GM23338 (cell line): ENCODE measurements around the gene SLN. TPM values are rescaled to one million over a fixed set of nuclear protein-coding genes. Genes with fewer than 3 reads are reported as not detected.

Experiments used
- ATAC-seq: fragments of 200-7000 bp; cut with Tn5 transposase; 3 replicates; pipeline ENCODE4 v1.9.1; 2020
- DNase-seq: peaks from one replicate; pipeline ENCODE4 v3.0.0-alpha.2; 2015; ENCODE audit warnings: low spot score
- H2AFZ ChIP-seq: fragments of 200-600 bp; sonication (generic); 2 replicates; pipeline ENCODE4 v1.8.0; 2016; ENCODE audit warnings: antibody characterized with exemption, mild to moderate bottlenecking, moderate library complexity
- H3F3A ChIP-seq: fragments of 200-600 bp; sonication (generic); replicated peaks from 2 replicates; pipeline ENCODE4 v1.8.0; 2017; ENCODE audit warnings: antibody characterized with exemption, mixed run types, low read depth
- H3K27ac ChIP-seq: fragments of 200-600 bp; sonication (generic); 2 replicates; pipeline ENCODE4 v1.6.1; 2016; ENCODE audit warnings: low read depth
- H3K27me3 ChIP-seq: fragments of 200-600 bp; sonication (generic); 2 replicates; pipeline ENCODE4 v1.8.0; 2016; ENCODE audit warnings: mild to moderate bottlenecking, mixed run types, moderate library complexity; ENCODE audit not compliant: insufficient read depth
- H3K36me3 ChIP-seq: fragments of 200-600 bp; sonication (generic); 2 replicates; pipeline ENCODE4 v1.8.0; 2016; ENCODE audit warnings: mild to moderate bottlenecking; ENCODE audit not compliant: insufficient read depth
- H3K4me1 ChIP-seq: fragments of 200-600 bp; sonication (generic); 2 replicates; pipeline ENCODE4 v1.8.0; 2016; ENCODE audit warnings: mild to moderate bottlenecking, moderate library complexity; ENCODE audit not compliant: insufficient read depth
- H3K4me2 ChIP-seq: fragments of 200-600 bp; sonication (generic); 2 replicates; pipeline ENCODE4 v1.7.1; 2017; ENCODE audit warnings: mixed run types
- H3K4me3 ChIP-seq: fragments of 200-600 bp; sonication (generic); 2 replicates; pipeline ENCODE4 v1.6.1; 2016; ENCODE audit warnings: mixed run types
- H3K79me2 ChIP-seq: fragments of 200-600 bp; sonication (generic); replicated peaks from 2 replicates; pipeline ENCODE4 v1.8.0; 2017; ENCODE audit warnings: mild to moderate bottlenecking; ENCODE audit not compliant: insufficient read depth
- H3K9me2 ChIP-seq: fragments of 200-600 bp; sonication (generic); 2 replicates; pipeline ENCODE4 v1.8.0; 2017; ENCODE audit not compliant: insufficient read depth
- H4K20me1 ChIP-seq: fragments of 200-600 bp; sonication (generic); replicated peaks from 2 replicates; pipeline ENCODE4 v1.8.0; 2017; ENCODE audit warnings: mild to moderate bottlenecking; ENCODE audit not compliant: insufficient read depth
- H3K27ac Mint-ChIP-seq: 2 replicates; pipeline ENCODE4 v1.8.0; 2020; ENCODE audit warnings: inconsistent platforms, mild to moderate bottlenecking, moderate library complexity, mixed read lengths
- H3K27me3 Mint-ChIP-seq: 3 replicates; pipeline ENCODE4 v1.8.0; 2022; ENCODE audit warnings: low read depth, mild to moderate bottlenecking, moderate library complexity, mixed read lengths, inconsistent platforms; ENCODE audit not compliant: insufficient read depth, poor library complexity
- H3K36me3 Mint-ChIP-seq: 3 replicates; pipeline ENCODE4 v1.8.0; 2021; ENCODE audit warnings: low read depth, mild to moderate bottlenecking, inconsistent platforms, moderate library complexity, mixed read lengths
- H3K4me1 Mint-ChIP-seq: 3 replicates; pipeline ENCODE4 v1.8.0; 2020; ENCODE audit warnings: mild to moderate bottlenecking, inconsistent platforms, mixed read lengths
- H3K4me3 Mint-ChIP-seq: 3 replicates; pipeline ENCODE4 v1.8.0; 2021; ENCODE audit warnings: moderate library complexity, mild to moderate bottlenecking, inconsistent platforms, mixed read lengths
- H3K9me3 Mint-ChIP-seq: 3 replicates; pipeline ENCODE4 v1.8.0; 2020; ENCODE audit warnings: moderate library complexity, mild to moderate bottlenecking, inconsistent platforms, mixed read lengths
- CREB1 ChIP-seq: fragments of 250-450 bp; sonication (Bioruptor Pico); IDR thresholded peaks from 2 replicates; pipeline ENCODE4 v1.5.0; 2020; ENCODE audit warnings: low read depth, mild to moderate bottlenecking, moderate library complexity
- CTCF ChIP-seq, 2 experiments: fragments of 200-600 bp in 1 of 2; sonication (generic) in 1 of 2; conservative IDR thresholded peaks; 2 replicates each; pipeline versions ENCODE4 v1.5.1 to v1.6.1; 2016 to 2017; ENCODE audit warnings: antibody characterized with exemption in 2 of 2, low read depth in 2 of 2, mild to moderate bottlenecking in 2 of 2, moderate library complexity in 1 of 2
- ETS1 ChIP-seq: IDR thresholded peaks from 2 replicates; pipeline ENCODE4 v1.6.1; 2016; ENCODE audit warnings: antibody characterized with exemption
- EZH2 ChIP-seq: fragments of 200-600 bp; sonication (generic); IDR thresholded peaks from one replicate; pipeline ENCODE4 v1.8.0; 2017; ENCODE audit warnings: antibody characterized with exemption, mild to moderate bottlenecking, low read depth; ENCODE audit not compliant: unreplicated experiment
- EZH2phosphoT487 ChIP-seq: fragments of 200-600 bp; sonication (generic); IDR thresholded peaks from one replicate; pipeline ENCODE4 v1.8.1; 2018; ENCODE audit warnings: antibody characterized with exemption; ENCODE audit not compliant: unreplicated experiment
- NANOG ChIP-seq: IDR thresholded peaks from 2 replicates; pipeline ENCODE4 v1.6.1; 2016; ENCODE audit warnings: antibody characterized with exemption, borderline replicate concordance
- STAT1 ChIP-seq: IDR thresholded peaks from one replicate; pipeline ENCODE4 v1.6.1; 2016; ENCODE audit warnings: antibody characterized with exemption; ENCODE audit not compliant: unreplicated experiment
- ZNF114 ChIP-seq: fragments of 250-450 bp; sonication (Bioruptor Pico); IDR thresholded peaks from 2 replicates; pipeline ENCODE4 v1.5.0; 2020; ENCODE audit warnings: mild to moderate bottlenecking, moderate library complexity
- ZNF331 ChIP-seq: fragments of 250-450 bp; sonication (Bioruptor Pico); IDR thresholded peaks from 2 replicates; pipeline ENCODE4 v1.5.0; 2020; ENCODE audit warnings: low read depth, mild to moderate bottlenecking, moderate library complexity
- ZNF462 ChIP-seq: fragments of 250-450 bp; sonication (Bioruptor Pico); IDR thresholded peaks from 2 replicates; pipeline ENCODE4 v1.5.0; 2020; ENCODE audit warnings: mild to moderate bottlenecking, moderate library complexity
- polyA plus RNA-seq: library from polyadenylated mRNA; unstranded; fragments of >200 nt; fragmentation: Nextera tagmentation; extraction: Ambion mirVana; gene quantifications from 2 replicates; pipeline ENCODE4 v1.2.1, GENCODE V29; 2016
- total RNA-seq: library from RNA; depleted of rRNA; stranded (reverse); fragments of >200 nt; shearing (Covaris generic); gene quantifications from 2 replicates; pipeline ENCODE4 v1.2.3, GENCODE V29; 2014

The SLN gene
- total and polyA plus RNA-seq, 2 experiments from 2014 or later = not detected

DNA sequence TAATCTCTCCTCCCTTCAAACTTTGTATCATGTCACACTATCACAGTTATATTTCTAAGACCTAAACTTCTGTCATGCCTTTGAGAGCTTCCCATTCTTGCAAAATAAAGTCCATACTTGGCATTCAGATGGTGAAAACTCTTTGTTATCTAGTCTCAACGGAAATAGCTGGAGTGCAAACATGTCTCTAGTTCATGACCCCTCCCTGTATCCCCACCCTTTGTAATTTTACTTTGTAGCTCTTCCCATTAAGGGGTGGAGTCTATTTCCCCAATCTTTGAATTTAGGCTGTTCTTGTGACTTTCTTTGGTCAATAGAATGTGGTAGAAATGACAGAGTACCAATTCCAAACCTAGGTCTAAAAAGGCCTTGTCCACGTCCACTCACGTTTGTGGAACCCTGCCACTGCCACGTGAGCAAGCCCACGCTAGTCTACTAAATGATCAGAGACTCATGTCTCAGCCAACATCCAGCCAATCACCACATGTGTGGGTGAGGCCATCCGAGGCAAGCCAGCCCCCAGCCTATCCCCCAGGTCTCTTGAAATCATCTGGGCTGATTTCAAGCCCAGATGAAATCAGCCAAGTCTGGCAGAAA is 23.4 kb downstream of the SLN start (continued):
- TF ChIP-seq ZNF462 (CRISPR knock-in tag) = no peak

- peaks cover 3% of the 10 kb centered on the region; the same call in 2 of the 3 replicates for H3K4me1 Mint-ChIP-seq
- H3K27me3 Mint-ChIP-seq = no peaks in the 10 kb centered on the region
- Histone ChIP-seq H4K20me1 (no peaks in the 10 kb centered on the region), H3K4me1 (no peaks in the 10 kb centered on the region), H3K9me2 (no peaks in the 10 kb centered on the region), H3K4me3 (no peak overlapping the region), H3K27me3 (no peaks in the 10 kb centered on the region), H2AFZ (no peak overlapping the region), H3K36me3 (no peaks in the 10 kb centered on the region), H3K79me2 (no peaks in the 10 kb centered on the region), H3F3A (no peaks in the 10 kb centered on the region), H3K27ac (no peak overlapping the region), H3K4me2 (no peak overlapping the region)
- no peaks in the 10 kb centered on the region for H3K36me3 Mint-ChIP-seq
- H3K27ac Mint-ChIP-seq = no peak overlapping the region
- ATAC-seq = peak; percentile 93
- H3K4me3 Mint-ChIP-seq = no peak overlapping the region
- H3K9me3 Mint-ChIP-seq = no peaks in the 10 kb centered on the region
- TF ChIP-seq EZH2phosphoT487 (no peak), ZNF331 (CRISPR knock-in tag) (no peak), CREB1 (CRISPR knock-in tag) (no peak), CTCF (conservative IDR thresholded peaks at IDR 0.05; ENCODE audit: low read depth in 2 of 2) (peak; percentile 53 to 60), NANOG (no peak), ZNF114 (CRISPR knock-in tag) (no peak), ETS1 (no peak), EZH2 (no peak), STAT1 (no peak)
- peak; percentile 88 for DNase-seq
Observed at GRCh38 chr11:107683807-107684206, 28.0 kb downstream of the SLN start.
